ENCODE data around the gene SFXN2.

Gene SFXN2

DNA sequence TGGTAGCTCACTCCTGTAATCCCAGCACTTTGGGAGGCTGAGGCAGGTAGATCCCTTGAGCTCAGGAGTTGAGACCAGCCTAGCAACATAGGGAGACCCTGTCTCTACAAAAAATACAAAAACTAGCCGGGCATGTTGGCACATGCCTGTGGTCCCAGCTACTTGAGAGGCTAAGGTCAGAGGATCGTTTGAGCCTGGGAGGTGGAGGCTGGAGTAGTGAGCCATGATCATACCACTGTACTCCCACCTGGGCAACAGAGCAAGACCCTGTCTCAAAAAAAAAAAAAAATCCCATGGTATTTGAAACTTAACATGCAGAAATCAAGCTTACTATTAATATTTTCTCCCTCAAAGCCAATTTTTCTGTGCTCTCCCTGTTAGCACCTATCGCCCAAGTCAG is 5.9 kb downstream of the SFXN2 start:
- no peak for TF ChIP-seq POLR2AphosphoS5 (IDR thresholded peaks at IDR 0.05; ENCODE audit: low read depth)
- TF ChIP-seq GABPA (IDR thresholded peaks at IDR 0.05; ENCODE audit: low read depth) = no peak
- TF ChIP-seq SPI1 (IDR thresholded peaks at IDR 0.05; ENCODE audit: borderline replicate concordance, low read depth) = no peak
- TF ChIP-seq, protein P1, sequence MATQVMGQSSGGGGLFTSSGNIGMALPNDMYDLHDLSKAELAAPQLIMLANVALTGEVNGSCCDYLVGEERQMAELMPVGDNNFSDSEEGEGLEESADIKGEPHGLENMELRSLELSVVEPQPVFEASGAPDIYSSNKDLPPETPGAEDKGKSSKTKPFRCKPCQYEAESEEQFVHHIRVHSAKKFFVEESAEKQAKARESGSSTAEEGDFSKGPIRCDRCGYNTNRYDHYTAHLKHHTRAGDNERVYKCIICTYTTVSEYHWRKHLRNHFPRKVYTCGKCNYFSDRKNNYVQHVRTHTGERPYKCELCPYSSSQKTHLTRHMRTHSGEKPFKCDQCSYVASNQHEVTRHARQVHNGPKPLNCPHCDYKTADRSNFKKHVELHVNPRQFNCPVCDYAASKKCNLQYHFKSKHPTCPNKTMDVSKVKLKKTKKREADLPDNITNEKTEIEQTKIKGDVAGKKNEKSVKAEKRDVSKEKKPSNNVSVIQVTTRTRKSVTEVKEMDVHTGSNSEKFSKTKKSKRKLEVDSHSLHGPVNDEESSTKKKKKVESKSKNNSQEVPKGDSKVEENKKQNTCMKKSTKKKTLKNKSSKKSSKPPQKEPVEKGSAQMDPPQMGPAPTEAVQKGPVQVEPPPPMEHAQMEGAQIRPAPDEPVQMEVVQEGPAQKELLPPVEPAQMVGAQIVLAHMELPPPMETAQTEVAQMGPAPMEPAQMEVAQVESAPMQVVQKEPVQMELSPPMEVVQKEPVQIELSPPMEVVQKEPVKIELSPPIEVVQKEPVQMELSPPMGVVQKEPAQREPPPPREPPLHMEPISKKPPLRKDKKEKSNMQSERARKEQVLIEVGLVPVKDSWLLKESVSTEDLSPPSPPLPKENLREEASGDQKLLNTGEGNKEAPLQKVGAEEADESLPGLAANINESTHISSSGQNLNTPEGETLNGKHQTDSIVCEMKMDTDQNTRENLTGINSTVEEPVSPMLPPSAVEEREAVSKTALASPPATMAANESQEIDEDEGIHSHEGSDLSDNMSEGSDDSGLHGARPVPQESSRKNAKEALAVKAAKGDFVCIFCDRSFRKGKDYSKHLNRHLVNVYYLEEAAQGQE (IDR thresholded peaks at IDR 0.05; ENCODE audit: insufficient replicate concordance, low read depth) = no peak
- TF ChIP-seq, protein P2, sequence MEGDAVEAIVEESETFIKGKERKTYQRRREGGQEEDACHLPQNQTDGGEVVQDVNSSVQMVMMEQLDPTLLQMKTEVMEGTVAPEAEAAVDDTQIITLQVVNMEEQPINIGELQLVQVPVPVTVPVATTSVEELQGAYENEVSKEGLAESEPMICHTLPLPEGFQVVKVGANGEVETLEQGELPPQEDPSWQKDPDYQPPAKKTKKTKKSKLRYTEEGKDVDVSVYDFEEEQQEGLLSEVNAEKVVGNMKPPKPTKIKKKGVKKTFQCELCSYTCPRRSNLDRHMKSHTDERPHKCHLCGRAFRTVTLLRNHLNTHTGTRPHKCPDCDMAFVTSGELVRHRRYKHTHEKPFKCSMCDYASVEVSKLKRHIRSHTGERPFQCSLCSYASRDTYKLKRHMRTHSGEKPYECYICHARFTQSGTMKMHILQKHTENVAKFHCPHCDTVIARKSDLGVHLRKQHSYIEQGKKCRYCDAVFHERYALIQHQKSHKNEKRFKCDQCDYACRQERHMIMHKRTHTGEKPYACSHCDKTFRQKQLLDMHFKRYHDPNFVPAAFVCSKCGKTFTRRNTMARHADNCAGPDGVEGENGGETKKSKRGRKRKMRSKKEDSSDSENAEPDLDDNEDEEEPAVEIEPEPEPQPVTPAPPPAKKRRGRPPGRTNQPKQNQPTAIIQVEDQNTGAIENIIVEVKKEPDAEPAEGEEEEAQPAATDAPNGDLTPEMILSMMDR (IDR thresholded peaks at IDR 0.05; ENCODE audit: insufficient read depth, low read length) = no peak
- DNase-seq (ENCODE audit: low read depth in 1 of 2, low spot score in 1 of 2) = no peak
- H3K4me3 ChIP-seq (replicated peaks; ENCODE audit: insufficient read depth, low read length) = no peak overlapping the region

DNA sequence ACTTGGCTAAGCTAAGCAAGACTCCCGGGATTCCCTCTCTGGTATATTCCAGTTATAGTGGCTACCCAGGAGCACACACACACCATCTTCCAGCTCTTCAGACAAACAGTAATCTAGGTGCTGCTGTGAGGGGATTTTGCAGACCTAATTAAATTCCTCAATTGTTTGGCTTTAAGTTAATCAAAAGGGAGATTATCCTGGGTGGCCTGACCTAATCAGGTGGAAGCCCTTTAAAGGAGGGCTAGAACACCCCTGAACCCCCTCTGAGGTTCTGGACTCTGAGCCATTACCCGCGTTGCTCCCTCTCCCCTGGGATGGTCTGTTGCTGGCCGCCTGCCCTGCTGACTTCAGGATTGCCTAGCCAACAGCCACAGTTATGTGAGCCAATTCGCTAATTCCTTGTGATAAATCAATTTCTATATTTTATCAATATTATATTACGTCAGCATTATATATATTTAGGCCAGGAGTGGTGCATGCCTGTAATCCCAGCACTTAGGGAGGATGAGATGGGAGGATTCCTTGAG is 6.4 kb downstream of the SFXN2 start:
- Histone ChIP-seq H3K27ac (replicated peaks) (no peak overlapping the region), H3K4me3 (replicated peaks; ENCODE audit: insufficient read depth, low read length) (no peak overlapping the region), H3K27me3 (ENCODE audit: insufficient read depth, poor library complexity, severe bottlenecking) (no peaks in the 10 kb centered on the region)
- no peak for DNase-seq (ENCODE audit: low read depth in 1 of 2, low spot score in 1 of 2)
- TF ChIP-seq, protein P1 (IDR thresholded peaks at IDR 0.05; ENCODE audit: insufficient replicate concordance, low read depth) = no peak
- TF ChIP-seq, protein P2 (IDR thresholded peaks at IDR 0.05; ENCODE audit: insufficient read depth, low read length) = no peak
- TF ChIP-seq GABPA (IDR thresholded peaks at IDR 0.05; ENCODE audit: low read depth) = no peak
- TF ChIP-seq SPI1 (IDR thresholded peaks at IDR 0.05; ENCODE audit: borderline replicate concordance, low read depth) = no peak
- TF ChIP-seq POLR2AphosphoS5 (IDR thresholded peaks at IDR 0.05; ENCODE audit: low read depth) = no peak

More for the DNA sequence above, 5.9 kb downstream of the SFXN2 start:
- no peaks in the 10 kb centered on the region for H3K27me3 ChIP-seq (ENCODE audit: insufficient read depth, poor library complexity, severe bottlenecking)
- no peak overlapping the region for H3K27ac ChIP-seq (replicated peaks)

DNA sequence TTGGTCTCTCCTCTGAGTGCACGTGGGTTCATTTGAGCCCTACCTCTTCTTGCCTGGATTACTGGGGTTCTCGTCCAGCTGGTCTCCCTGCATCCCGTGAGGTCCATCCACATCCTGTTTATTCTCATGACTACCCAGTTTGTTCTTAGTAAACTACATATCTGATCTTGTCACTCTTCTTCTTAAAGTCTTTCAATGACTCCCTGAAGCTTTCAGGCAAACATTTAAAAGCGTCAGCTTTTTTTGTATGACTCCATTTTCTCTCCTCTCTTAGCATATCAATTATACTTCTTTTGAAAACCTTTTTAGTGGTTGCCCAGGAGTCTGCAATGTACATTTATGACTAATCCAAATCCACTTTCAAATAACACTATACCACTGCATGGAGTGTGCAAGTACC is 7.5 kb downstream of the SFXN2 start:
- Histone ChIP-seq H3K27ac (replicated peaks) (no peak overlapping the region), H3K4me3 (replicated peaks; ENCODE audit: insufficient read depth, low read length) (no peak overlapping the region), H3K27me3 (ENCODE audit: insufficient read depth, poor library complexity, severe bottlenecking) (no peaks in the 10 kb centered on the region)
- no peak for DNase-seq (ENCODE audit: low read depth in 1 of 2, low spot score in 1 of 2)
- TF ChIP-seq POLR2AphosphoS5 (IDR thresholded peaks at IDR 0.05; ENCODE audit: low read depth) (no peak), GABPA (IDR thresholded peaks at IDR 0.05; ENCODE audit: low read depth) (no peak), SPI1 (IDR thresholded peaks at IDR 0.05; ENCODE audit: borderline replicate concordance, low read depth) (no peak)
- TF ChIP-seq, protein P1 (IDR thresholded peaks at IDR 0.05; ENCODE audit: insufficient replicate concordance, low read depth) = no peak
- TF ChIP-seq, protein P2 (IDR thresholded peaks at IDR 0.05; ENCODE audit: insufficient read depth, low read length) = no peak

Measured in HL-60 (cell line).